HG03103 (cell line): ENCODE data around the gene ITPK1.

ENCODE experiments used
- ATAC-seq: cut with Tn5 transposase; IDR thresholded peaks from one replicate; pipeline ENCODE4 v1.9.1; 2021; ENCODE audit warnings: low read depth; ENCODE audit not compliant: unreplicated experiment

ITPK1 gene

GRCh38 chr14:92978229-92979021 lies 137.3 kb downstream of the ITPK1 start:
- ATAC-seq: no peak

GRCh38 chr14:92976268-92976667 lies 139.5 kb downstream of the ITPK1 start:
- ATAC-seq: no peak

GRCh38 chr14:92974541-92975345 lies 141.0 kb downstream of the ITPK1 start:
- no peak for ATAC-seq

GRCh38 chr14:92973798-92974372 lies 141.8 kb downstream of the ITPK1 start:
- ATAC-seq: no peak

GRCh38 chr14:92973261-92973797 lies 142.4 kb downstream of the ITPK1 start:
- no peak for ATAC-seq

GRCh38 chr14:92971601-92972180 lies 144.0 kb downstream of the ITPK1 start:
- no peak for ATAC-seq

- ATAC-seq: no peak
Measured at GRCh38 chr14:92970271-92970670, 145.5 kb downstream of the ITPK1 start.

GRCh38 chr14:92969871-92970270 lies 145.9 kb downstream of the ITPK1 start:
- no peak for ATAC-seq

GRCh38 chr14:92969430-92969829 lies 146.3 kb downstream of the ITPK1 start:
- ATAC-seq: no peak

- ATAC-seq: no peak
Measured at GRCh38 chr14:92968291-92969020, 147.3 kb downstream of the ITPK1 start.

- ATAC-seq: no peak
Measured at GRCh38 chr14:92967346-92967926, 148.3 kb downstream of the ITPK1 start.

GRCh38 chr14:92965281-92965680 lies 150.4 kb downstream of the ITPK1 start:
- no peak for ATAC-seq

GRCh38 chr14:92964124-92965109 lies 151.3 kb downstream of the ITPK1 start:
- ATAC-seq: no peak

- ATAC-seq: no peak
Measured at GRCh38 chr14:92963301-92964123, 152.2 kb downstream of the ITPK1 start.

- ATAC-seq: no peak
Measured at GRCh38 chr14:92962831-92963095, 153.0 kb downstream of the ITPK1 start.

GRCh38 chr14:92962031-92962830 lies 153.5 kb downstream of the ITPK1 start:
- no peak for ATAC-seq

GRCh38 chr14:92961567-92961855 lies 154.2 kb downstream of the ITPK1 start:
- no peak for ATAC-seq
